HCT116 (cell line): ENCODE results near the gene SURF6. TPM values are rescaled to one million over a fixed set of nuclear protein-coding genes. Genes with fewer than 3 reads are reported as not detected.

Source experiments
- ATAC-seq: fragments of 200-7000 bp; cut with Tn5 transposase; 2 replicates; pipeline ENCODE4 v1.9.1; 2020; ENCODE audit warnings: mild to moderate bottlenecking, moderate library complexity
- BruUV-seq: library from RNA; stranded (reverse); fragments of 400-500 nt; replicated peaks from 2 replicates; lab custom pipeline; 2021; lab: Mats Ljungman, UMichigan
- CTCF ChIA-PET: fragments of 300-600 bp; sonication (Branson Sonifier 250); formaldehyde crosslinking; loops from one replicate; lab custom pipeline; 2021; ENCODE audit warnings: antibody characterized with exemption; lab: Charles Lee
- POLR2A ChIA-PET: fragments of 300-600, 350-600 bp; sonication (Branson Sonifier 250); formaldehyde crosslinking; loops from one replicate; lab custom pipeline; 2021; ENCODE audit warnings: antibody characterized with exemption; lab: Charles Lee
- RAD21 ChIA-PET, 2 experiments: fragments of 300-600 bp; sonication (Branson Sonifier 250); formaldehyde crosslinking; loops; one replicate each; lab custom pipeline; 2023; ENCODE audit warnings: low total read pairs in 2 of 2; ENCODE audit not compliant: uncharacterized antibody in 2 of 2, unreplicated experiment in 2 of 2, low non-redundant PET in 1 of 2; lab: Charles Lee
- DNase-seq: peaks from one replicate; pipeline ENCODE4 v3.0.0-alpha.2; 2010; ENCODE audit warnings: low read depth, low spot score
- H2AFZ ChIP-seq: fragments of 200-600 bp; shearing (Covaris generic), sonication (generic); 2 replicates; pipeline ENCODE4 v1.6.1; 2017; ENCODE audit warnings: low read depth, mixed run types, mixed read lengths, antibody characterized with exemption, low read length; ENCODE audit not compliant: poor library complexity, severe bottlenecking
- H3K27ac ChIP-seq: 2 replicates; pipeline ENCODE4 v1.5.1; 2012; ENCODE audit warnings: low read depth, low read length
- H3K27me3 ChIP-seq: fragments of 200-600 bp; sonication (generic); 2 replicates; pipeline ENCODE4 v1.6.1; 2016; ENCODE audit warnings: mixed run types, low read length, mixed read lengths; ENCODE audit not compliant: insufficient read depth
- H3K36me3 ChIP-seq, 2 experiments: fragments of 200-500 bp in 1 of 2; fragments of 200-600 bp in 1 of 2; sonication (Bioruptor generic) in 1 of 2; sonication (generic) in 1 of 2; 2 replicates each; pipeline versions ENCODE4 v1.5.1 to v1.6.1; 2014 to 2016; ENCODE audit warnings: low read length in 2 of 2, inconsistent platforms in 1 of 2, mixed read lengths in 1 of 2, mixed run types in 1 of 2; ENCODE audit not compliant: insufficient read depth in 2 of 2, control insufficient read depth in 1 of 2
- H3K4me1 ChIP-seq, 2 experiments: fragments of 200-600 bp in 1 of 2; sonication (generic) in 1 of 2; 2 replicates each; pipeline versions ENCODE4 v1.5.1 to v1.6.1; 2012 to 2017; ENCODE audit warnings: low read length in 2 of 2, inconsistent platforms in 1 of 2, mild to moderate bottlenecking in 1 of 2, mixed read lengths in 1 of 2, mixed run types in 1 of 2, moderate library complexity in 1 of 2; ENCODE audit not compliant: insufficient read depth in 2 of 2, control insufficient read depth in 1 of 2
- H3K4me2 ChIP-seq: fragments of 200-600 bp; sonication (generic); 2 replicates; pipeline ENCODE4 v1.6.1; 2017; ENCODE audit warnings: mixed run types, low read length, mixed read lengths
- H3K4me3 ChIP-seq, 2 experiments: fragments of 200-600 bp in 1 of 2; sonication (generic) in 1 of 2; replicated peaks in 1 of 2; 2 replicates each; pipeline ENCODE4 v1.5.1; 2011 to 2016; ENCODE audit warnings: low read length in 2 of 2, control low read depth in 1 of 2, low read depth in 1 of 2, mild to moderate bottlenecking in 1 of 2, mixed read lengths in 1 of 2, mixed run types in 1 of 2
- H3K79me2 ChIP-seq: fragments of 200-600 bp; sonication (generic); 2 replicates; pipeline ENCODE4 v1.6.1; 2017; ENCODE audit warnings: mild to moderate bottlenecking, mixed run types, low read length, moderate library complexity, mixed read lengths; ENCODE audit not compliant: insufficient read depth
- H3K9ac ChIP-seq: fragments of 200-600 bp; sonication (generic); 2 replicates; pipeline ENCODE4 v1.6.1; 2016; ENCODE audit warnings: low read length, mixed read lengths
- H3K9me2 ChIP-seq: fragments of 200-600 bp; sonication (generic), shearing (Covaris generic); 2 replicates; pipeline ENCODE4 v1.6.1; 2017; ENCODE audit warnings: mixed run types, mild to moderate bottlenecking, moderate library complexity; ENCODE audit not compliant: insufficient read depth
- H3K9me3 ChIP-seq, 2 experiments: fragments of 200-500 bp in 1 of 2; fragments of 200-600 bp in 1 of 2; sonication (Bioruptor generic) in 1 of 2; sonication (generic) in 1 of 2; 2 replicates each; pipeline ENCODE4 v1.6.1; 2014 to 2017; ENCODE audit warnings: low read length in 2 of 2, mixed read lengths in 2 of 2, inconsistent platforms in 1 of 2, low read depth in 1 of 2, mild to moderate bottlenecking in 1 of 2, mixed run types in 1 of 2, moderate library complexity in 1 of 2; ENCODE audit not compliant: control insufficient read depth in 1 of 2, insufficient read depth in 1 of 2
- H4K20me1 ChIP-seq: fragments of 200-600 bp; sonication (generic), shearing (Covaris generic); 2 replicates; pipeline ENCODE4 v1.6.1; 2017; ENCODE audit warnings: mixed run types, mild to moderate bottlenecking, moderate library complexity; ENCODE audit not compliant: insufficient read depth
- ATF3 ChIP-seq: IDR thresholded peaks from 2 replicates; pipeline ENCODE4 v1.6.1; 2012
- CBX3 ChIP-seq: IDR thresholded peaks from 2 replicates; pipeline ENCODE4 v1.6.1; 2012; ENCODE audit warnings: low read depth
- CEBPB ChIP-seq: IDR thresholded peaks from 2 replicates; pipeline ENCODE4 v1.6.1; 2012; ENCODE audit warnings: low read depth
- CTCF ChIP-seq, 3 experiments: fragments of 200-600 bp in 1 of 3; sonication (generic) in 1 of 3; IDR thresholded peaks in 2 of 3; conservative IDR thresholded peaks in 1 of 3; 2 replicates each; pipeline ENCODE4 v1.5.1; 2012 to 2017; ENCODE audit warnings: low read depth in 2 of 3, low read length in 2 of 3, antibody characterized with exemption in 1 of 3, borderline replicate concordance in 1 of 3, control low read depth in 1 of 3, mild to moderate bottlenecking in 1 of 3, mixed read lengths in 1 of 3, mixed run types in 1 of 3, moderate library complexity in 1 of 3; ENCODE audit not compliant: insufficient read depth in 1 of 3
- EGR1 ChIP-seq: IDR thresholded peaks from 2 replicates; pipeline ENCODE4 v1.6.1; 2012; ENCODE audit warnings: low read depth
- ELF1 ChIP-seq: IDR thresholded peaks from 2 replicates; pipeline ENCODE4 v1.6.1; 2012; ENCODE audit warnings: low read depth, borderline replicate concordance
- FOSL1 ChIP-seq: IDR thresholded peaks from 2 replicates; pipeline ENCODE4 v1.6.1; 2012; ENCODE audit warnings: low read depth
- JUND ChIP-seq: IDR thresholded peaks from 2 replicates; pipeline ENCODE4 v1.6.1; 2012
- POLR2AphosphoS5 ChIP-seq: IDR thresholded peaks from 2 replicates; pipeline ENCODE4 v1.6.1; 2011; ENCODE audit warnings: mild to moderate bottlenecking, low read depth, low read length, moderate library complexity
- REST ChIP-seq: IDR thresholded peaks from 2 replicates; pipeline ENCODE4 v1.6.1; 2012; ENCODE audit warnings: low read depth
- SRF ChIP-seq: IDR thresholded peaks from 2 replicates; pipeline ENCODE4 v1.6.1; 2012; ENCODE audit warnings: low read depth
- YY1 ChIP-seq: IDR thresholded peaks from 2 replicates; pipeline ENCODE4 v1.6.1; 2011; ENCODE audit warnings: low read length, low read depth, moderate library complexity, mild to moderate bottlenecking; ENCODE audit not compliant: insufficient replicate concordance; ENCODE audit errors: extremely low read depth
- ZNF274 ChIP-seq: fragments of 200-500 bp; sonication (Bioruptor generic); IDR thresholded peaks from 2 replicates; pipeline ENCODE4 v1.6.1; 2014; ENCODE audit warnings: mild to moderate bottlenecking, low read depth, low read length, inconsistent platforms
- intact Hi-C: fragments of 100-400 bp; cut with micrococcal nuclease; formaldehyde crosslinking; loops from 2 replicates; pipeline ENCODE4 v1.10.0; 2022
- total RNA-seq: library from RNA; stranded (reverse); gene quantifications from one replicate; pipeline ENCODE4 v1.2.1, GENCODE V29; 2021; ENCODE audit not compliant: unreplicated experiment

SURF6 gene
- total RNA-seq, 1 experiment from 2014 or later = 30.1 TPM

- Histone ChIP-seq H3K4me1 (peaks cover under 1 to 3% of the 10 kb centered on the region in 2 experiments), H3K4me3 (no peak overlapping the region), H3K9me3 (peaks cover 0 to 10% of the 10 kb centered on the region in 2 experiments; a peak in 1 of 4 replicates), H3K27me3 (no peaks in the 10 kb centered on the region), H3K4me2 (no peak overlapping the region), H3K9ac (no peak overlapping the region), H3K9me2 (no peaks in the 10 kb centered on the region), H3K79me2 (no peaks in the 10 kb centered on the region), H3K36me3 (no peaks in the 10 kb centered on the region), H3K27ac (no peak overlapping the region), H4K20me1 (no peaks in the 10 kb centered on the region), H2AFZ (no peak overlapping the region)
- ChIA-PET RAD21 (no interaction called here), POLR2A (no interaction called here), CTCF (no interaction called here)
- no peak for ATAC-seq
- intact Hi-C loops = no loop called here
- BruUV-seq = no TSS peak
- no peak for DNase-seq
- no peak for TF ChIP-seq JUND
- no peak for TF ChIP-seq REST
- TF ChIP-seq CEBPB = no peak
- no peak for TF ChIP-seq FOSL1
- TF ChIP-seq SRF = no peak
- TF ChIP-seq EGR1 = no peak
- no peak for TF ChIP-seq POLR2AphosphoS5
- no peak for TF ChIP-seq CBX3
- no peak for TF ChIP-seq ZNF274
- no peak for TF ChIP-seq YY1
- TF ChIP-seq CTCF (IDR thresholded peaks at IDR 0.05 in 2 of 3, conservative IDR thresholded peaks at IDR 0.05 in 1 of 3; ENCODE audit: borderline replicate concordance in 1 of 3, insufficient read depth in 1 of 3, low read depth in 2 of 3, low read length in 2 of 3) = no peak
- no peak for TF ChIP-seq ATF3
- TF ChIP-seq ELF1 = no peak
Observed at GRCh38 chr9:133383438-133383837, 47.5 kb upstream of the SURF6 start.
